ENCODE measurements around the gene NAPA. TPM values are rescaled to one million over a fixed set of nuclear protein-coding genes. Genes with fewer than 3 reads are reported as not detected.

NAPA gene
- total and polyA plus RNA-seq, 2 of the 13 experiments (the other 11 are each of a cell fraction or from before 2014, with no cell fraction given) = 32.6 to 65.9 TPM

DNA sequence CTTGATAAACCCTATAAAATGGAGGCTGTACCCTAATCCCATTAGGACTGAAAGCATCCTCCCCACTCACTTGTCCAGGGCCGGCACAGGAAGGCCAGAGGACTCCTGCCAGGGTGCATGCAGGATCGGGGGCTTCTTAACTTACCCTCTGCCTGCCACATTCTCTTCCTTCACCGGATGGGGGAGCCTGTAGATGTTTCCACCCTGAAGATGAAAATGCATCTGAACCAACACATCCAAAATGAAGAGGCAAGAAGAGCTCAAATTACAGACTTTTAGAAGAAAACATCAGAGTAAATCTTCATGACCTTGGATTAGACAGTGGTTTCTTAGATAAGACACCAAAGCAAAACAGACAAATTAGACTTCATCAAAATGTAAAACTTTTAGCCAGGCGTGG, 25.9 kb upstream of the NAPA start (continued):
- TF ChIP-seq ZC3H13 (CRISPR knock-in tag; IDR thresholded peaks at IDR 0.05) = no peak

DNA sequence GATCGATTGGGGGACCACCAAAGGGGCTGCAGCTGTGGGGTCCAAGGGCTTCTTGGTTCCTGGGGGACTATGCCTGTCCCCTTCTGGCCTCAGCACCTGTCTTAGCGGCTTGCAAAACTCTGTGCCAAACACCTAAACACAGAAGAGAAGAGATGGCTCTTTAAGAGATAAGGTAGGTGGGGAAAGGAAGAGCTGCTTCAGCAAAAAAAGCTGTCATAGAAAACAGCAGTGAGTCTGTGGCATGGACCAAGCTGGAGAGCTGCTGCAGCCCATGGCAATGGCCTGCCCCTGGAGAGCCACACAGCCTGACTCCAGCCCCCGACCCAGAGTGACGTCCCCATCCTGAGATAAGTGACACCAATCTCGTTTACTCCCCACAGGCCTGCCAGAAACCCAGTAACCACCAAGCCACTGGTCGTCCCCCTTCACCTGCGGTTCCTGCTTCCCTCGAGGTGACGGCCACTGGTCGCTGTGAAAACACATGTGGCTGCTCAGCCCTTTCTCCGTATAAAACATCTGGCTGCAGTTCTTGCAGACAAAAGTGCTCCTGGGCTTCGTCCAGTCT, 25.0 kb upstream of the NAPA start:
- Histone ChIP-seq H3K79me2 (ENCODE audit: insufficient read depth, low read length) (no peaks in the 10 kb centered on the region), H3K4me1 (ENCODE audit: insufficient read depth, low read length) (no peaks in the 10 kb centered on the region), H3K4me3 (replicated peaks in 1 of 3; ENCODE audit: insufficient read depth in 1 of 3, low read depth in 2 of 3, low read length in 3 of 3) (no peak overlapping the region), H2AFZ (ENCODE audit: low read length) (no peak overlapping the region), H3K27me3 (ENCODE audit: control insufficient read depth in 1 of 2, insufficient read depth in 2 of 2, low read length in 2 of 2) (peaks cover 6 to 28% of the 10 kb centered on the region in 2 experiments; a peak in 4 of 5 replicates), H4K20me1 (ENCODE audit: insufficient read depth, low read length) (no peaks in the 10 kb centered on the region), H3K9me3 (ENCODE audit: low read length) (no peaks in the 10 kb centered on the region), H3K4me2 (ENCODE audit: low read depth, low read length) (no peak overlapping the region), H3K36me3 (replicated peaks in 1 of 2; ENCODE audit: control insufficient read depth in 1 of 2, insufficient read depth in 2 of 2, low read length in 2 of 2) (no peaks in the 10 kb centered on the region), H3K9ac (ENCODE audit: insufficient read depth, low read depth, low read length) (no peak overlapping the region), H3K27ac (ENCODE audit: extremely low read length, insufficient read depth, low read length) (no peak overlapping the region)
- ATAC-seq (no peak), FAIRE-seq (no peak), DNase-seq (ENCODE audit: low spot score) (no peak)
- CTCF ChIA-PET (ENCODE audit: low intra/inter-chr PET ratio, low total read pairs) = no interaction called here
- in situ Hi-C loops (cut with HindIII; ENCODE audit: extremely low pct_ligation_motif_present, low pct_unique_long_range_greater_than_20kb) (loop anchor here (5.0 kb wide), 1 partner anchor 157 kb away; no protein-coding TSS in a partner anchor), intact Hi-C loops (cut with micrococcal nuclease; ENCODE audit: unreplicated experiment) (loop anchor here (2.0 kb wide), 1 partner anchor 159 kb away; no protein-coding TSS in a partner anchor)
- 10% methylated on average over 9 of the region's 12 CpGs for WGBS (ENCODE audit: low lambda C conversion rate)
- no TSS peak for BruUV-seq (replicated peaks)
- POLR2A ChIA-PET = no interaction called here
- TF ChIP-seq, protein P1, sequence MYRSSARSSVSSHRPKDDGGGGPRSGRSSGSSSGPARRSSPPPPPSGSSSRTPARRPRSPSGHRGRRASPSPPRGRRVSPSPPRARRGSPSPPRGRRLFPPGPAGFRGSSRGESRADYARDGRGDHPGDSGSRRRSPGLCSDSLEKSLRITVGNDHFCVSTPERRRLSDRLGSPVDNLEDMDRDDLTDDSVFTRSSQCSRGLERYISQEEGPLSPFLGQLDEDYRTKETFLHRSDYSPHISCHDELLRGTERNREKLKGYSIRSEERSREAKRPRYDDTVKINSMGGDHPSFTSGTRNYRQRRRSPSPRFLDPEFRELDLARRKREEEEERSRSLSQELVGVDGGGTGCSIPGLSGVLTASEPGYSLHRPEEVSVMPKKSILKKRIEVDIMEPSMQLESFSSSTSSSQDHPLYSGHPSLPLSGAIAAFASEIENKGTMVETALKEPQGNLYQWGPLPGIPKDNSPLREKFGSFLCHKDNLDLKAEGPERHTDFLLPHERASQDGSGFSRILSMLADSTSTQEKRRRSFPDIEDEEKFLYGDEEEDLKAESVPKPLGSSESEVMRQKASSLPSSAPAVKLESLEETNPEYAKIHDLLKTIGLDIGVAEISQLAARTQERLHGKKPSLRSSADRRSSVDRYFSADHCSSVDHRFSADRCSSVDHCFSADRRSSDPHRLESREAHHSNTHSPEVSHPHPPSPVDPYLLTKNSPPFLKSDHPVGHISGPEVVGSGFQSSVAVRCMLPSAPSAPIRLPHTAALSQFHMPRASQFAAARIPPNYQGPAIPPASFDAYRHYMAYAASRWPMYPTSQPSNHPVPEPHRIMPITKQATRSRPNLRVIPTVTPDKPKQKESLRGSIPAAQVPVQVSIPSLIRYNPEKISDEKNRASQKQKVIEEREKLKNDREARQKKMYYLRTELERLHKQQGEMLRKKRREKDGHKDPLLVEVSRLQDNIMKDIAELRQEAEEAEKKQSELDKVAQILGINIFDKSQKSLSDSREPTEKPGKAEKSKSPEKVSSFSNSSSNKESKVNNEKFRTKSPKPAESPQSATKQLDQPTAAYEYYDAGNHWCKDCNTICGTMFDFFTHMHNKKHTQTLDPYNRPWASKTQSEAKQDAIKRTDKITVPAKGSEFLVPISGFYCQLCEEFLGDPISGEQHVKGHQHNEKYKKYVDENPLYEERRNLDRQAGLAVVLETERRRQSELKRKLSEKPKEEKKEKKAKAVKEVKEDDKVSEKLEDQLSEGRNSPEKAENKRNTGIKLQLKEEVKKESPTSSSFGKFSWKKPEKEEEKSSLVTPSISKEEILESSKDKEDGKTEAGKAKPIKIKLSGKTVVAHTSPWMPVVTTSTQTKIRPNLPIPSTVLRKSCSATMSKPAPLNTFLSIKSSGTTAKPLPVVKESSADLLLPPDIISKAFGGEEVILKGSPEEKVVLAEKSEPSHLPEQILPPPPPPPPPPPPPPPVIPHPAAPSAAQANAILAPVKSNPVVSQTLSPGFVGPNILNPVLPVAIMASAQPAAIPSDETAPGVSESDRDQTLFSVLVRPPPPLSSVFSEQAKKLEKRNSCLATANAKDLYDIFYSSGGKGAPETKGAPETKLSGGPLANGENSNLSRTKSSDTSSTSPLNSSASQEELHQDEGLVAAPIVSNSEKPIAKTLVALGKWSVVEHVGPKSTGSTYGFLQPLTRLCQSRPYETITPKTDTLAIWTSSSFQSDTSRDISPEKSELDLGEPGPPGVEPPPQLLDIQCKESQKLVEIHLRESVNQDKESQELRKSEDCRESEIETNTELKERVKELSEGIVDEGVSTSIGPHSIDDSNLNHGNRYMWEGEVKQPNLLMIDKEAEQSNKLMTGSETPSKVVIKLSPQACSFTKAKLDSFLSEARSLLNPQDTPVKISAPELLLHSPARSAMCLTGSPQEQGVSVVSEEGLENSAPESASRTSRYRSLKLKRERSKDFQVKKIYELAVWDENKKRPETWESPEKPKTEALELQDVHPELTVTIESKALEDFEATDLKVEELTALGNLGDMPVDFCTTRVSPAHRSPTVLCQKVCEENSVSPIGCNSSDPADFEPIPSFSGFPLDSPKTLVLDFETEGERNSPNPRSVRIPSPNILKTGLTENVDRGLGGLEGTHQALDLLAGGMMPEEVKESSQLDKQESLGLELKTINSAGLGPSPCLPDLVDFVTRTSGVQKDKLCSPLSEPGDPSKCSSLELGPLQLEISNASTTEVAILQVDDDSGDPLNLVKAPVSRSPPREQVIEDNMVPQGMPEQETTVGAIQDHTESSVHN (CRISPR knock-in tag; IDR thresholded peaks at IDR 0.05) = no peak
- TF ChIP-seq ZNF274 (CRISPR knock-in tag; IDR thresholded peaks at IDR 0.05) = no peak
- TF ChIP-seq ZNF329 (CRISPR knock-in tag; IDR thresholded peaks at IDR 0.05; ENCODE audit: low read depth) = no peak
- peak; percentile 31 to 40; a peak in 2 of 4 replicates for TF ChIP-seq MAFK (conservative IDR thresholded peaks at IDR 0.05 in 1 of 2, IDR thresholded peaks at IDR 0.05 in 1 of 2; ENCODE audit: low read length in 2 of 2)
- no peak for TF ChIP-seq ARNT2 (CRISPR knock-in tag; IDR thresholded peaks at IDR 0.05; ENCODE audit: low read depth)
- peak; percentile 38; the same call in 1 of the 2 replicates for TF ChIP-seq MAFF (IDR thresholded peaks at IDR 0.05; ENCODE audit: low read depth, low read length)
- TF ChIP-seq, protein P2, sequence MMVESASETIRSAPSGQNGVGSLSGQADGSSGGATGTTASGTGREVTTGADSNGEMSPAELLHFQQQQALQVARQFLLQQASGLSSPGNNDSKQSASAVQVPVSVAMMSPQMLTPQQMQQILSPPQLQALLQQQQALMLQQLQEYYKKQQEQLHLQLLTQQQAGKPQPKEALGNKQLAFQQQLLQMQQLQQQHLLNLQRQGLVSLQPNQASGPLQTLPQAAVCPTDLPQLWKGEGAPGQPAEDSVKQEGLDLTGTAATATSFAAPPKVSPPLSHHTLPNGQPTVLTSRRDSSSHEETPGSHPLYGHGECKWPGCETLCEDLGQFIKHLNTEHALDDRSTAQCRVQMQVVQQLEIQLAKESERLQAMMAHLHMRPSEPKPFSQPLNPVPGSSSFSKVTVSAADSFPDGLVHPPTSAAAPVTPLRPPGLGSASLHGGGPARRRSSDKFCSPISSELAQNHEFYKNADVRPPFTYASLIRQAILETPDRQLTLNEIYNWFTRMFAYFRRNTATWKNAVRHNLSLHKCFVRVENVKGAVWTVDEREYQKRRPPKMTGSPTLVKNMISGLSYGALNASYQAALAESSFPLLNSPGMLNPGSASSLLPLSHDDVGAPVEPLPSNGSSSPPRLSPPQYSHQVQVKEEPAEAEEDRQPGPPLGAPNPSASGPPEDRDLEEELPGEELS (CRISPR knock-in tag; IDR thresholded peaks at IDR 0.05) = no peak
